Mesothelial cell of epicardium (in vitro differentiated cells): ENCODE measurements around the gene PDE1C. TPM values are rescaled to one million over a fixed set of nuclear protein-coding genes. Genes with fewer than 3 reads are reported as not detected.

ENCODE experiments used
- DNase-seq, 2 experiments: peaks; one replicate each; pipeline ENCODE4 v3.0.0; 2021; ENCODE audit warnings: low spot score in 2 of 2; ENCODE audit not compliant: unreplicated experiment in 2 of 2
- H3K27ac Mint-ChIP-seq: 2 replicates; pipeline ENCODE4 v1.8.0; 2021; ENCODE audit warnings: mixed read lengths
- H3K27me3 Mint-ChIP-seq: 2 replicates; pipeline ENCODE4 v1.8.0; 2021; ENCODE audit warnings: low read depth, mixed read lengths
- H3K36me3 Mint-ChIP-seq: 2 replicates; pipeline ENCODE4 v1.8.0; 2021; ENCODE audit warnings: mixed read lengths
- H3K4me1 Mint-ChIP-seq: 2 replicates; pipeline ENCODE4 v1.8.0; 2021; ENCODE audit warnings: mixed read lengths
- H3K4me3 Mint-ChIP-seq: 2 replicates; pipeline ENCODE4 v1.8.0; 2021; ENCODE audit warnings: mild to moderate bottlenecking, moderate library complexity, mixed read lengths
- H3K9me3 Mint-ChIP-seq: 2 replicates; pipeline ENCODE4 v1.8.0; 2021; ENCODE audit warnings: mixed read lengths
- CTCF ChIP-seq: fragments of 200-600 bp; sonication (generic); IDR thresholded peaks from one replicate; pipeline ENCODE4 v1.5.0; 2021; ENCODE audit warnings: antibody characterized with exemption; ENCODE audit not compliant: unreplicated experiment
- total RNA-seq: library from RNA; stranded (reverse); gene quantifications from 3 replicates; pipeline ENCODE4 v1.2.1, GENCODE V29; 2021

The PDE1C gene
- total RNA-seq, 1 donor from 2014 or later = 0.94 TPM

- no peak for DNase-seq
- H3K4me3 Mint-ChIP-seq = no peak overlapping the region
- no peak overlapping the region for H3K27ac Mint-ChIP-seq
- TF ChIP-seq CTCF = no peak
- H3K4me1 Mint-ChIP-seq = peaks cover 22% of the 10 kb centered on the region
- no peaks in the 10 kb centered on the region for H3K9me3 Mint-ChIP-seq
- H3K36me3 Mint-ChIP-seq = no peaks in the 10 kb centered on the region
- peaks cover 77% of the 10 kb centered on the region for H3K27me3 Mint-ChIP-seq
Measured at GRCh38 chr7:32061346-32061745, 8.9 kb downstream of the PDE1C start.

DNA sequence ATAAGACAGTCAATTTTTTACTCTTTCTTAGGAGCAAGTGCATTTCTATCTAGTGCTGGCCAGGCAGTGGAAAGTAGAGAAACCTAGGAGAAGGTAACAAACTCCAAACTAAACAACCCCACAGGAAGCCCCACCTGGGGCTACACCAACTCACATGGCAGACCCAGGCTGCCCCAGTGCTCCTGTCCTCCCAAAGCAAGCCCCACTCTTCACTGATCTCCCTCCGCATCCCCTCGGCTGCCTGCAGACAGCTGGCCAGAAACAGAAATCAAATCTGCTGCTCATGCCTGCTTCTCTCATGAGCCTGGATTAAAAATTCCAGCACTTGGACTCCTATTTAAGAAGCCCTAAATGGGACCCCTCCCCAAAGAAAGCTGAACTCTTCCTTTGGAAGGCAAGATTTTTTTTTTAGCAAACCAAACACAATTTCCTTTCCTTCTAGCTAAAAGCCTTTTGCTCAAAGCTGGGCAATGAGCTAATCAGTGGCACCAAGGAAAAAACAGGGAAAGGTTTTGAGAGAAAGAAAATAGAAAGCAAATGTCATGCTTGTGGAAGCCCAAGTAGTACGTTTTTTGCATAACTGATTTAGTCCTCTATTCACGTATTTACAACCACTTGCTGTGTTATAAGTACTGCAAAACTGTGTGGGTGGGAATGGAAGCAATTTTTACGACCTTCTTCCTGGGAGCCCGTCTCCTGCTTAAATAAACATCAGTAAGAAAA is 10.8 kb downstream of the PDE1C start:
- no peak overlapping the region for H3K27ac Mint-ChIP-seq
- no peaks in the 10 kb centered on the region for H3K36me3 Mint-ChIP-seq
- no peak for DNase-seq
- H3K27me3 Mint-ChIP-seq = peaks cover 70% of the 10 kb centered on the region
- peaks cover 22% of the 10 kb centered on the region for H3K4me1 Mint-ChIP-seq
- no peak overlapping the region for H3K4me3 Mint-ChIP-seq
- no peaks in the 10 kb centered on the region for H3K9me3 Mint-ChIP-seq
- no peak for TF ChIP-seq CTCF

DNA sequence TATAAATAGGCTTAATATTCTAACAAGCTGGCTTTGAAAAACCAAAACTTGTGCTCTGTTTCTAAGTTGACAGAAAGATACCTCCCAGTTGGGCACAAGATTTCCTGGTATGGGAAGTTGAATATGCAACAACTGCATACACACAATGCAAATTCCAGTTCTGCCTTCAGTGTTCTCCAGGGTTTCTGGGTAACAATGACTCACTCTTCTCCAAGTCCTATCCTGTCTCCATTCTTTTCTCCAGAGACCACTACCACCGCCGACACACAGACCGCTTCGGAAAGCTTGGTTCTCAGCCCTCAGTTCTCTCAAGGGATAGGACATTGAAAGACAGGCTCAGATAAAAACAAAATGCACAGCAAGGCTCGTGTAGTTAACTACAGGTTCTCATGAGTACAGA is 12.2 kb downstream of the PDE1C start:
- Mint-ChIP-seq H3K36me3 (no peaks in the 10 kb centered on the region), H3K27me3 (peaks cover 63% of the 10 kb centered on the region), H3K27ac (no peak overlapping the region), H3K4me1 (peaks cover 22% of the 10 kb centered on the region), H3K9me3 (no peaks in the 10 kb centered on the region), H3K4me3 (no peak overlapping the region)
- TF ChIP-seq CTCF = no peak
- DNase-seq = no peak

GRCh38 chr7:32056767-32057166 is 13.4 kb downstream of the PDE1C start:
- Mint-ChIP-seq H3K4me1 (peaks cover 18% of the 10 kb centered on the region), H3K9me3 (no peaks in the 10 kb centered on the region), H3K4me3 (no peak overlapping the region), H3K27me3 (peaks cover 59% of the 10 kb centered on the region), H3K36me3 (no peaks in the 10 kb centered on the region), H3K27ac (no peak overlapping the region)
- TF ChIP-seq CTCF = no peak
- no peak for DNase-seq

DNA sequence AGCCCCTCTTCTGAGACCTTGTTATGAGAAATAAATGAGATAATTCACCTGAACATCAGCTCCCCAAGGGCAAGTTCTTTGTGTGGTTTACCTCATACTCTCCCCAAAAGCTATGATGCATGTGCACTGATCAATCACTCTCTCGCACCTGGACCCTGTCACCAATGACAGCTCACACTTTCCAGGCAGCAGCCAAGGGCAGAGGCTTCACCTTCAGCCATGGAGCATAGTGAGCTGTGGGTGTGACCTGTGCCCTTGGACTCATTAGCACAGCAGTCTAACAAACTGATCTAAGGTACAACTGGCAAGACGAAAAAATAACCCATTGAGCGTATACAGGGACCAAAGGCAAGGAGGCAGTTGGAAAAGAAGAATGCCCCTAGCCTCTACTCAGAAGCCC is 17.0 kb downstream of the PDE1C start:
- peaks cover 2% of the 10 kb centered on the region for H3K4me1 Mint-ChIP-seq
- H3K27ac Mint-ChIP-seq = no peak overlapping the region
- no peak overlapping the region for H3K4me3 Mint-ChIP-seq
- no peaks in the 10 kb centered on the region for H3K36me3 Mint-ChIP-seq
- no peaks in the 10 kb centered on the region for H3K9me3 Mint-ChIP-seq
- DNase-seq = no peak
- peaks cover 54% of the 10 kb centered on the region for H3K27me3 Mint-ChIP-seq
- no peak for TF ChIP-seq CTCF

GRCh38 chr7:32051128-32051527 is 19.1 kb downstream of the PDE1C start:
- Mint-ChIP-seq H3K9me3 (no peaks in the 10 kb centered on the region), H3K27me3 (peaks cover 41% of the 10 kb centered on the region), H3K27ac (no peak overlapping the region), H3K4me1 (peaks cover 2% of the 10 kb centered on the region), H3K4me3 (no peak overlapping the region), H3K36me3 (no peaks in the 10 kb centered on the region)
- TF ChIP-seq CTCF = no peak
- DNase-seq = no peak
